GM21737 (cell line): ENCODE results near the gene GALNTL6.

Experiments used
- ATAC-seq: cut with Tn5 transposase; IDR thresholded peaks from one replicate; pipeline ENCODE4 v1.9.1; 2021; ENCODE audit warnings: mild to moderate bottlenecking, moderate library complexity; ENCODE audit not compliant: unreplicated experiment

Gene GALNTL6

DNA sequence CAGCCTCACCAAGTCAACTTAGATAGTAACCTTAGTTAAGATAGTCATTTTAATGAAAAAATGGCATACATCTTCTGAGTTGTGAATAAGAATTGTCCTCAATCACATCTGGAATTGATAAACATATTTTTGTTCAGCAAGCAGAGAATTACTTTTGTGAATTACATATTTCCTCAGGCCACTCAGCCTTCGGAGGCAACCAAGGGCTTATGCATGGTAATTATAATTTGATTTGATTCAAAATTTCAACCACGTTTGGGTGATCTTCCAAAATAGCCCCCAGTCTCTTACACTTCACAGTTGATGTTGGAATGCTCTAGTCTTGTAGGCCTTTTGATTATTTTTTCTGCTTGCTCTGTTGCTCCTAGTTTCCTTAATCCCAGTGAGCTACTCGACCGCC is 63.4 kb downstream of the GALNTL6 start:
- no peak for ATAC-seq

DNA sequence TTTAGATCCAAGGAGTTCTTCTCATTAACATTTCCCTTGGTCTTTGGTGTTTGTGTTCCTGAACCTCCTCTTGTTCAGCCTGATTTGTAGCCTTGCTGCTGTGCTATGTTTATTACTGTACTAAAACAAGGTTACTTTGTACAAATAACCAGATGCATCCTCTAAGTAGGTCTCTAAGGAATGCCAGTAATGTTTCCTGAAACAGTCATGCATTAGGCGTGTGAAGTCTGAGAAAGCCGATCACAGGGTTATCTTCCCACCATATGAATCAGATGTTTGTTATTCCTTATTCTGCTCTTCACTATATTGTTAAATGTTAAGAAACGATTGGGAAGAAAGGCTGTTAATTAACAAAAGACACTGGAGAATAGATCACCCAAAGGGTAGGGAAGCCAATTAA is 66.9 kb downstream of the GALNTL6 start:
- no peak for ATAC-seq

DNA sequence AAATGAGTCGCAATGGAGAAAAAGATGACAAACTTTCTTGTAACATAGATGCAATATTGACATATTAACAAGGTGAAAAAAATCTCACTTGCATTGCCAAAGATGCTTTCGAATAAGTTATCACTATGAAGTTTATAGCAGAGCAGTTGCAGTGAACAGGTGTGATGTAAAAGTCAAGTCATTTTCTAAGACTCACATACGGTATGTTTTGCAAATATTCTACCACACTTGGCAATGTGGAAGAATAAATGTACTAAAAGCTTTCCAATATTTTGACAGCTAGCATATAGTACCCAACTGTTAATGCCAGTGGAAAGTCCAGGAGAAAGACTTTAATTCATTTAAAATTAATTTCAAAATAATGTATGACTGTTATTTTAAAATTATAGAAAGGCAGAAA is 76.5 kb downstream of the GALNTL6 start:
- no peak for ATAC-seq

DNA sequence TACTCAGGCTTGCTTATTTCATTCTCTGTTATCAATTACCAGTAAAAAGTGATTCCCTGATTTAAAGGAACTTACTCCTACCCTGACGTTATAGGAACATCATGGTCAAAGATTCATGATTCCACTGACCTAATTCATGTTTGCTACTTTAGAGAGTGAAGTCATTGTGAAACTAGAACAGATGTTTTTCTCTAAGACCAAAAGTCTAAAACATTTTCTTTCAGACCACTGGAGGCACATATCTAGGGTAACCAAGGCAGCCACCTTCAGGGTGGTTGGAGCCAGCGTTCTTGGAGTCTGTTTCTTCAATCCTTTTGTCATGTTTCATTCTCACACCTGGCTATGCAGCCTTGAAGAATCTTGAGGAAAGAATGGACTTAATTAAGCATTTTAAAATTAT is 77.8 kb downstream of the GALNTL6 start:
- no peak for ATAC-seq

DNA sequence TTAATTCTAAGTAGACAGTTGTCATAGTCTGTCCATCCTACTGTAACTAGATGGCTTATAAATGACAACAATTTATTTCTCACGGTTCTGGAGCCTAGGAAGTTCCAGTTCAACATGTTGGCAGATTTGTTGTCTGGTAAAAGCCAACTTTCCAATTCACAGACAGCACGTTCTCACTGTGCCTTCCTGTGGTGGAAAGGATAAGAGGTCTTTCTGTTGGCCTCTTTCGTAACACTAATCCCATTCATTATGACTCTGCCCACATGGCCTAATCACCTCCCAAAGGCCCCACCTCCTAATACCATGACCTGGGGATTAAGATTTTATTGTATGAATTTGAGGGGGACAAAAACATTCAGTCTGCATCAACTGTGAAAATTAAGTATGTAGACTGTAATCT is 83.2 kb downstream of the GALNTL6 start:
- ATAC-seq = no peak

DNA sequence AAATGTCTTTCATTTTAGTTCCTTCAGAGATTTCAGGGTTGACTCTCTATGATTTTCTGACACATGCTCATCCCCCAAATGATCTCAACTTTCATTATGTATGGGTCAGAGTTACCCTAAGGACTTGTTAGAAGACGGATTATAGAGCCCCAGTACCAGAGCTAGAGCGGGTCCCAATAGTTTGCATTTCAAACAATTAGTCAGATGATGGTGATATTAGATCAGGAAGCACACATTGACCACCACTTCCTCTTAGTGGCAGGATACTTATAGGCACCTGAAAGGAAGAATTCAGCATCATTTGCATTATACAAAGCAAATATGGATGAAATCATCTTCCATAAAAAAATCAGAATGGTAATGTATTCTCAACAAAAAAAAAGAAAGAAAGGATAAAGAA is 106.1 kb downstream of the GALNTL6 start:
- no peak for ATAC-seq

DNA sequence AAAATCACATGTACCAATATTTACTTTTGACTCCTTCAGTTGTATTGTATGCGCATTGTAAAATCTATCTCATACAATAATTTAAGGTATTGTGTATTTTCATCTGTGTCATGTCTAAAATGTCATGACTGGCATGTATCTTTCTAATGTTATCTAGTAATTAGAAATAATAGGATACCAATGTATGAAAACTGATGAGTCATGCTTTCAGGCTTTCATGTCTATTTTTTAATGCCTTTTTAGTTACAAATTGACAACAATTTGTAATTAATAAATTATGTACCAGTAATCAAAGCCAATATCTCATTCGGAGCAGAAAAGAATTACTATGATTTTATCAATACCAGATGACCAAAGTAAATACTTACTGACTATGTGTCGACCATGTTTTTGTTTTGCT is 107.7 kb downstream of the GALNTL6 start:
- no peak for ATAC-seq

DNA sequence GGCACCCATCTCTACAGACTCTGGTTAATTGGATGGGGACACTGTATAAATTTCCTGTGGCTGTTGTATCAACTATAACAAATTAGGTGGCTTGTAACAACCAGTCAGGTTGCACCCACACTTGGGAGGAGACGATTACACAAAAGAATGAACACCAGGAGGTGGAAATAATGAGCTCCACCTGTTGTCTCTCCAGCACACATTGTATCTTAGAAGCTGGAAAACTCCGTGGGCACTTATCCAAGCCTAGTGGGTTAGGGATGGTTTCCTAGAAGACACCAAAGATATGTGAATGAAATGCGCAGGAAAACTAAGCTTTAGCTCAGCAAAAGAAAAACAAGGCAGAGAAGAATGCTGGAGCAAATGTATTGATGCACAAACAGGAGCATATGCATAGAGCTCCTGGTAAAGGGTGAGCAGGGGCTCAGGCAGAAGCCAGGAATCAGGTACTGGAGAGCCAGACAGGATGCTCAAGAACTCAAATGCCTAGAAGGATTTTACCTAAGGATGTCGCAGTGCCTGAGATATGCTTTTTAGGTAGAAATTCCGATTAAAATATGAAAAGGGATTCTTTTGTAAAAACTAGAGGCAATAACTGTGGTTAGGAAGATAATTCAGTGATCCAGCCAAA is 111.7 kb downstream of the GALNTL6 start:
- no peak for ATAC-seq

DNA sequence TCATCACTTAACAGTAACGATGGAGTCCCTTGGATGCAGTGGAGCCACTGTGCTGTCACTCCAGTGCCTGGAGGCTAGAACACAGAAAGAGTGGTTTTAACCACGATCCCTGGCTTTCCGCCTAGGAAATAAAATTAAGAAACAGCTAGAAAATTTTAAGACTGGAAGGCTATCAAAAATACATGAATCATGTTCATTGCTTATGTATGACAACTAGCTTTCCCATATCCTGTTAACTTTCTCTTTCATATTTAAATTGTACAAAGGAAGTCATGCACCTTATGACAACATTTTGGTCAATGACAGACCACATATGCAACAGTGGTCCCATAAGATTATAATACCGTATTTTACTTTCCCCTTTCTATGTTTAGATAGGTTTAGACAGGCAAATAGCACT is 115.1 kb downstream of the GALNTL6 start:
- ATAC-seq = no peak

DNA sequence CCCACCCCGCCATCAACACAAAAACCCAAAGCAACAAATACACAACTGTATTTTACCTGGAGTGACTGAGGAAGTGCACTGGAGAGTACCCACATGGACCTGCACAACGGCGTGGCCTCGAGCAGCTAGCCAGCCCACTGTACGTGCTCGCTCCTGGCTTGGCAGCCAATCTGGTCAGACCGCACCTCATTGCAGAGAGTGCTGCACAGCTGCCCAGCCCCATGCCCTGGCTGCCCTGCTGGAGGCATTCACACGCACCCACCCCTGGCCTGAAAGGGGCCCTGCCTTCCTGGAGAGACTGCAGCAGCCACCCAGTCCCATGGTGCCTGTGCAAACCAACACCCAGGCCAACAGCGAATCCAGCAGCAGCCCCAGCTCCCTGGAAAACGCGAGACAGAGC is 116.3 kb downstream of the GALNTL6 start:
- ATAC-seq = no peak

DNA sequence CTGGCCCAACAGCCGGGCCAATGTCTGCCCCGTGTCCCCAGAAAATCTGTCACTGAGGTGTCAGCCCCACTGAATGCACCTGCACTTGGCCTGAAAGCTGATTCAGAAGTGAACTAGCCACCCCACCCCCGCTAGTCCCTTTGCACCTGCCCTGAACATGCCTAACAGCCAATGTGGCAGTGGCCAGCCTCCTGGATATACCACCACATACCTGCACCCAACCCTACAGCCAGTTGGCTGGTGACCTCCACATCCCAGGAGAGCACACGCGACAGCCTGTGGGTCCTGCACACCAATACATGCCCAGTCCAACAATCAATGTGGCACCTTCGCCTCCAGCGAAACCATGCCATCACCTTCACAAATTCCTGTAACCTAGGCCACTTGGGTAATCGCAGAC is 116.7 kb downstream of the GALNTL6 start:
- ATAC-seq = no peak

DNA sequence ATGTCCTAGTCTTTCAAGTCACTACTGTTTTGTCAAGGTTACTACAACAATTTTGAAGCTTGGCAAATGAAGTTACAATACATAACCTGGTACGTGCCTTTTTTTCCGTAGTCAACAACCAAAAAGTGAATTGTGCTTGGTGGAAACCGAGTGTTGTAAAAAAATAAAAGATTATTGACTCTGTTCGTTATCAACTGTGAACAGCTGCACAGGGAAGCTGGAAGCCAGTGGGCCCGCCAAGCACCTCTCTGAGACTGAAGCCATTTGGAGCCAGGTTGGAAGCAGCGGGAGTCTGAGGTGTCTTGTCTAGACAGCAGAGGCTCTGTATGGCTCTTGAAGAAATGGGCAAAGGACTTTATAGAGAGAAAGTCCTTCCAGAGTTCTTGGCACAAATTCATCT is 119.0 kb downstream of the GALNTL6 start:
- no peak for ATAC-seq

DNA sequence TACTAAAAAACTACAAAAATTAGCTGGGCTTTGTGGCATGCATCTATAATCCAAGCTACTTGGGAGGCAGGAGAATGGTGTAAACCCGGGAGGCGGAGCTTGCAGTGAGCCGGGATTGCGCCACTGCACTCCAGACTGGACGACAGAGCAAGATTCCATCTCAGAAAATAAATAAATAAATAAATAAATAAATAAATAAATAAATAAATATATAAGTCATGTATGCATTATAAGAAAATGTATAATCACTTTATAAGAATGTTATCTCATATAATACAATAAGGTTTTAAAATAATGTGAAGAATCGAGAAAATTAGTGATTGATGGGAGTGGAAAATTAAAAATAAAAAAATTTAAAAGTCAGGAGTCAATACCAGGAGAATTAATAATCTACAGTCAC is 127.5 kb downstream of the GALNTL6 start:
- ATAC-seq = no peak

DNA sequence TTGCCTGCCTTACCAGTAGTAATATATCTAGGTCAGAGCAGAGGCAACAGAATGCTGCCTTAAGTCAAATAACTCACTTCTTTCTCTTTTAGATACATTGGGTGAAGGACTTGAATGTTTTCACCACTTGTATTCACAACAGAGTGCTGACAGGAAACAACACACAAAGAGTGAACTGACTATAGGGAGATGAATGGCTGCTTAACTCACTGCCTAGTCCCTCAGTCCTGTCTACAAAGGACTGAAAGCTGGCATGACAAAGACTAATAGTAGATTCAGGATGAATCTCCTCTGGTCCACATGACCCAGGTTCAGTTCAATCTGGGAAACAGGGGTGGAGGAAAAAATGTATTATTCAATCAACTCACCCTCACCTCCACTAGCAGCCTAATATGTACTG is 134.2 kb downstream of the GALNTL6 start:
- ATAC-seq = no peak

DNA sequence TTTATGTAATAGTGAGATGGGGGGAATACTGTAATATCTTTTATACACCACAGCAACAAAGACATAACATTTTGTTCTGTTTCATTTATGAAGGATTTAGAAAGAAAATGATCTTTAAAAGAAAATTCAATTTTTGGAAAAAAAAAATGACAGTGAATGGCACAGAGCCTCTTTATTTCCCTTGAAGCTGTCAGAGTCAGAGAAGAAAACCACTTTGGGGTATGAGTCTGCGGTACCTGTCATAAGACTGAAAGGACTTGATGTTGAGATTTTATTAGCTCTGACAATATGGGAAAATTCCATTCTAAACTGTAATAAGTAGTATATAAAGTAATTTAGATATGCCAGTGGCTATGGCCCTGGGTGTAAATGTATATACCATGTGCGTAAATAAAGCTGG is 134.8 kb downstream of the GALNTL6 start:
- ATAC-seq = no peak

DNA sequence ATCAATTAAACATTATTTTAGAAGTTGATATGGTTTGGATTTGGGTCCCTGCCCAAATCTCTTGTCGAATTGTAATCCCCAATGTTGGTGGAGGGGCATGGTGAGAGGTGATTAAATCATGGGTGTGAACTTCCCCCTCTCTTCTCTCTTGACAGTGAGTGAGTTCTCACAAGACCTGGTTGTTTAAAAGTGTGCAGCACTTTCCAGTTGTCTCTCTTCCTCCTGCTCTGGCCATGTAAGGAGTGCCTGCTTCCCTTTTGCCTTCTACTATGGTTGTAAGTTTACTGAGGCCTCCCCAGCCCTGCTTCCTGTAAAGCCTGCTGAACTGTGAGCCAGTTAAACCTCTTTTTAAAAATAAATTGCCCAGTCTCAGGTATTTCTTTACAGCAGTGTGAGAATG is 141.4 kb downstream of the GALNTL6 start:
- peak; percentile 73 for ATAC-seq

DNA sequence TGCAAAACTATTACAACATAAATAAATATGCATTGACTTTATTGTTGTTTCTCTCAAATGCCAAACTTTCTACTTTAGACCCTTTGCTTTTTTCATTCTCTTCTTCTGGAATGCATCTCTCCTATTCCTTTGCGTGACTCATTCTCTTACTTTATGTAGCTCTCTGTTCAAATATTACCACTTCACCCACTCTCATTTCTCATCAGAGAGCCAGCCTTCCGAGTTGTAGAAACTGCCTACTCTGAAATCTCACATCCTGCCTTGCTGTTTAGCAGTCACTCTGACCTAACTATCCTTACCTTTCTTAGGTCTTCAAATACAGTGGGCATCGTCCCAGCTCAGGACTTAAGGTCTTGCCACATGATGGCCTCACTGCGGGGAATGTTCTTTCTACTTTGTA is 143.5 kb downstream of the GALNTL6 start:
- no peak for ATAC-seq

DNA sequence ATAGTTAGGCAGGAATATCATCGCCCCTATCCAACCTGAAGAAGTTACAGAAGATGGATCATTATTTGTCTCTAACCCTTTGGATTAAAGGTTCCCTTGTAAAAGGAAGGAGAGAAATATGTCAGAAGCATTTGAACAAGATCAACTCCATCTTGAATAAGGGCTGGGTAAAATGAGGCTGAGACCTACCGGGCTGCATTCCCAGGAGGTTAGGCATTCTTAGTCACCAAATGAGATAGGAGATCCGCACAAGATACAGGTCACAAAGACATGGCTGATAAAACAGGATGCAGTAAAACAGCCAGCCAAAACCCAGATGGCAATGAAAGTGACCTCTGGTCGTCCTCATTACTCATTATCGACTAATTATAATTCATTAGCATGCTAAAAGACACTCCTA is 148.9 kb downstream of the GALNTL6 start:
- ATAC-seq = no peak

DNA sequence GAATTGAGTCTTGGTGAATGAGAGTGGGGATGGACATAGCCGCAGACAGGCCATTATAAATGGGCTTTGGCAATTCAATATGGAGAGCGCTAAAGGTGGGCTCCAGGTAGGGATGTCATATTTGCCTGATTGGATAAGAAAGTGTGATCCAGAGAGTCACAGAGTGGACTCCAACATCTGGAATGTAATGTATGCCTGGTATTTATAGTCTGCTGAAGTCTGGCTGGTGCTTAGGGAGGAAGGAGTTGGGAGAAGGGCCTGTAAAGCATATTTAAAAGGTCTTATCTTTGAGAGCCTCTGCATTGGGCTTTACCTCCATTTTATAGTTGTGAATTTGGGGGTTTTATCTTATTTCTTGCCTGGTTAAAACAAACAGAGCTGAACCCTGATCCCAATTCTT is 153.2 kb downstream of the GALNTL6 start:
- ATAC-seq = no peak

DNA sequence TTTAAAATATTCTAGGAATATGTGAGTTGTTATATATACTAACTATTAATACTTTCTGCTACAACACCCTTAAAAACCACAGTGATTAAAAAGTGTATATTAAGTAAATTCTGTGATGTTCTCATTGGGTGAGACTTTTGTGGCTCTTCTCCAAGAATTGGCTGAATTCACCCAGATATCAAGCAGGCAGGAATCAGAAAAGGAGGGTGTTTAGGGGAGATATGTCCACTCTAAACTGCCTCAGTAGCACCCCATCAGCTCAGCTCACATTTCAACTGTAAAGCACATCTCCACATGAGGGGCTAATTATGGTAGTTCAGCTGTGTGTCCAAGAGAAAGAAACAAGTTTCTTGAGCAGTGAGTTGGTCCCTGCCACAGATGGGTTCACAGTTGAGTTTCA is 165.0 kb downstream of the GALNTL6 start:
- ATAC-seq = no peak

DNA sequence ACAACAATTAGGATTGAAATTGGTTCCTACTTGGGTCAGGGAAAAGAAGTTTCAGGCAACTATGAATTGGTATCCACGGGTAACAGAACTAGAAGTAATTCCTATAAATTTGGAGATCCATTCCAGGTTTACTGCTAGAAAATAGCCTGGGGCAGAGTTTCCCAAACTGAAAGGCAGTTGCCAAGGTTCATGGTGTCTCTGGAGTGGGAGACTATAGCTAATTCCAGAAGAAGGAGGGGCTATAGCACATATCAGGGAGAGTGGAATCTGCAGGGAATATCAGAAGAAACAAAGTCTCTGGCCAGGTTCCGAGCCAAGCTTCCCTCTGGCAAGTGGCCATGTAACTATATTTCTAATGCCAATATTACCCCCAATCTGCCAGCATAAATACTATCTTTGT is 166.3 kb downstream of the GALNTL6 start:
- ATAC-seq = no peak

DNA sequence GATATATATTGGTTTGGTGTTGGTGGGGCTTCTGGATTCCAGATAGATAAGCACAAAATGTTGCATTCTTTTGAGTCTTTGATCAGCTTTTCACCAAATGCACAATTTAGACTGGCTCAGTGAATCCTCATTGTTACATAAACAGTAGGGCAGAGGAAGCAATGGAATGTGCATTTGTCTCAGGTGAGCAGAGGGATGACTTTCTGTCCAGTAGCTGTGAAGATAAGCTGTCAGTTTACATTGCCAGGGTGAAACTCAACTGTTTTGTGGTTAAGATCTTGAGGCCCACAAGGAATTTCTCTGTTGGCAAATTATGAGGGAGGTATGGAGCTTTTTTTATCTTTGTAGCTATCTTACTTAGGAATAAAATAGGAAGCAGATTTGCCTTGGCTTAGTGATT is 168.0 kb downstream of the GALNTL6 start:
- ATAC-seq = no peak

DNA sequence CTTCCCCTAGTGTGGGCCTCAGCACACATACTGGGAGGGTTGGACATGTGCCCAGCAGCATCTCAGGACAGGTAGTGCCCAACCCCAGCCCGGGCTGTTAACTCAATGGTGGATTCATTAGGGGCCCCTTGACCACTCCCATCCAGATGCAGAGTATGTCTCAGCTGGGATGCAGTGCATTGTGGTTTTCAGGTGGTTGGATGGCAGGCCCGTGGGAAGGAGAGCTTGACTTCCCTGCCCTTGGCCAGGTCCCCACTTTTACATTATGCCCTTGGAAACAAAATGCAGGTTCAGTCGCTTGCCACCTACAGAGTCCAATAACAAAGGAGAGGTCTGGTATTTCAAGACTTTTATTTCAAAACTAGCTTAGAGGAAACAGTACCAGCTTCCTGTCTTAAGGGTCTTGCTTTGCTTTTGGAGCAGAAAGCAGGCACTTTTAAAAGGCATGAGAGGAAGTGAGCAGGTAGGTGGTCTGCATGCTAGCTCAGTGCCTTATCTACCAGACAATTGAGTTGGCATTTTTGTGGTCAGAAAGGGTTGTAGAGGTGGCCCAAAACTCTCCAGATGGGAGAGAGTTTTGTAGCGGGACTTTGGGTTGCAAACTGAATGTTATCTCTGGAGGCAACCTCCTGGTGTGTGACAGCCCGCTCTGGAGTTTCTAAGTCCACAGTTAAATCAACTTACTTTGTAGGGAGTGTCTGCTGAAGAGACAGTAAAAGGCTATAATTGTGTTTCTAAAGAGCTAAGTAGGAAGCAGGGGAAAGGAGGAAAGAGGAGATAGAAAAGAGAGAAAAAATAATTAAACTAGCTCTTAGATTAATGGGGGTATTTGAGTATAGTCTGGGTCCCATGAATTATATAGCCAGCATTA is 171.0 kb downstream of the GALNTL6 start:
- ATAC-seq = no peak
